ENCODE data around the gene CEP170B.

GRCh38 chr14:104917116-104917515, 52.0 kb downstream of the CEP170B start:
- no peak for TF ChIP-seq EED (CRISPR knock-in tag; IDR thresholded peaks at IDR 0.05)
- no peak for TF ChIP-seq YY1 (IDR thresholded peaks at IDR 0.05; ENCODE audit: insufficient read depth, insufficient replicate concordance, low read depth, low read length)
- no peak for TF ChIP-seq ASH2L (IDR thresholded peaks at IDR 0.05; ENCODE audit: insufficient read length, low read depth, low read length)
- TF ChIP-seq CTCF (CRISPR knock-in tag; IDR thresholded peaks at IDR 0.05): no peak
